NCI-H2171 (cell line): ENCODE data around the gene C1QL4.
A peak's percentile ranks its signal among the peaks of the same experiment; 100 is the strongest.

Experiments
- DNase-seq: peaks from one replicate; lab custom pipeline; 2025; lab: John Stamatoyannopoulos, UW

C1QL4 gene

GRCh38 chr12:49347311-49348193, 10.6 kb upstream of the C1QL4 start:
- peak; percentile 51 for DNase-seq

GRCh38 chr12:49346659-49347310, 9.8 kb upstream of the C1QL4 start, which contains the start of gene DNAJC22:
DNAJC22 (plus strand) TSS chr12:49346888; CDS start chr12:49348873, 1,985 bp downstream.
- DNase-seq = no peak

- no peak for DNase-seq
These were observed 9.1 kb upstream of the C1QL4 start for GRCh38 chr12:49345825-49346658.

GRCh38 chr12:49345051-49345824, 8.2 kb upstream of the C1QL4 start:
- DNase-seq = peak; percentile 29

DNA sequence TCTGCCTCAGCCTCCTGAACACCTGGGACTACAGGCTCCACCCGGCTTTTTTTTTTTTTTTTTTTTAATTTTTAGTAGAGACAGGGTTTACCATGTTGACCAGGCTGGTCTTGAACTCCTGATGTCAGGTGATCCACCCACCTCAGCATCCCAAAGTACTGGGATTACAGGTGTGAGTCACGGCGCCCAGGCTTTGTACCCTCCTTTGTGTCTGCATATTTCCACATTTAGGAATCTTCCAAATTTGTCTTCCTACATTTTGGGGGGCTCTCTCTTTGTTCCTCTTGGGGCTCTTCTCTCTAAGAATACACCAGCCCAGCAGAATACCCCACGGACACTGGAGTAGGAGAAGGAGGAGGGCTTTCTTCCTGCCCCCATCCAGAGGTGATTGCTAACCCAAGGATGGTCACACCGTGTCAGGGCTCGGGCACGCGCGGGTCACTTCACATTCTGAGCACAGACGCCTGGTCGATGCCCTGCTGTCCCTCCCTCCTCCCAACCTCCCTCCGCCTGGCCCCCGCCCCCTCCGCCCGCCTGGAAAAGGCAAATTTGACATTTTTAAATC, 7.6 kb upstream of the C1QL4 start:
- no peak for DNase-seq

DNA sequence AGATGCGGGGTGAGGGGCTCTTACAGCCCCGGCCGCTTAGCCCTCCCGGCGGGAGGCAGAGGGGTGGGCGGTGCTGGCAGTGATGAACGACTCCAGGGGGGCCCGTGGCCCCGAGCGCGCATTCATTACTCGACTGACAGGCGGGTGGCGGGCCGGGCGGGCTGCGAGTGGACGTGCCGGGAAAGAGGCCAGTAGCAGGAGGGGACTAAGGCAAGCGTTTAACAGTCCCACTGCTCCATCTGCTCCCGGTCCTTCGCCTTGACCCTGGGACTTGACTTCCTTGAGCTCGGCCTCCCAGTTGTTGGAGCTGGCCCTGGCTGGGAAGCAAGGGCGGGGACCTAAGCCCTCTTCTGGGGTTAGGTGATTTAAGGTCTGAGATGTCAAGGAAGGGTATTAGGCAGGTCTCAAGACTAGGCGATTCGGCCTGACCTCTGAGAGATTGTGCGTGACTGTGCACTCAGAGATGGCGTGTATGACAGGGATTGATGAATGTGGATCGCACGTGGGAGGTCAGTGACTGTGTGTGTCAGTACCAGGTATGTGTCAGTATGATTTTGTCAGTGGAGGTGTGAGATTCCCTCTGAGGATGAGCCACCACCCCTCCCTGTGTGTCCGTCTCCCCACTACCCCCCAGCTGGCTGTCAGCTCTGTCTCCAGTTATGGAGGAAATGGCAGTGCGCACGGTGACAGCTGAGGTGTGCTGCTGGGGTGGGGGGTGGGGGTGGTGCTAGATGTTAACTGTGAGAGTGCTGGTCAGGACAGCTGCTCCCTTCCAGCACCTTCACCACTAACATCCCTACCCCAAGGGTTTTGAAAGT, 6.1 kb upstream of the C1QL4 start:
- DNase-seq = no peak

DNA sequence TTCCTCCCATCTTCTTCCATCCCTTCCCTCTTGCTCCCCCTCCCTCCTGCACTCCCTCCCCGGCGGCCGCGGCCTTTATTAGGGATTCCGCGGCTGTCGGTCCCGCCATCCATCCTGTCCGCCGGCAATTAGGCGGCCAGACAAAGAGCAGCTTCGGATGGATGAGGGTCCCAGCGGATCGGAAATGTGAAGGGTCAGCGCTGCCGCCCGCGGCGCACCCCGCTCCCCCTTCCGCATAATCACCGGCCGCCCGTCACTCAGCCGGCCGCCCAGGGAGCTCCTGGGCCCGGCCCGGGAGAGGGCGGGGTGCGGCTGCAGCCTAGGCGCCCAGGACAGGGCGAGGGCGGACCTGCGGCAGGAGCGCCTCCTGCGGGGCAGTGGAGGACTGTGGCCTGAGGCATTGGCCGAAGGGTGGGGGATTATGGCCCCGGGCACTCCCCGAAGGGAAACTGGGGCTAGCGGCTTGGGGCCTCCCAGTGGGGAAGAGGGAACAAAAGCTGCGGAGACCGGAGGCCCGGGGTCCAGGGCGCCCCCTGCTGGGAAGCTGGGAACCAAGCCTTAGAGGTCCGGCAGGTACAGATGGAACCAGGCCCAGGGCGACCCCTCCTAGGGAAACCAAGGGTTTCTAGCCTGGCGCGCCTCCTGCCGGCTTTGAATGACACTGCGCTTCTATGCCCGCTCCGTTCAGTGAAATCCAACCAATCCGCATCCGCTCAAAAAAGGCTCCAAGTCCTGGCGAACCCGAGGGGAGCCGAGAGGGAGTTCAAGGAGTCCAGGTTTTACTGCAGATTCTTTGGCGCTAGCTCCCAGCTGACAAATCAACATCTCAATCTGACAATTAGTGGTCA, 5.3 kb upstream of the C1QL4 start:
- peak; percentile 39 for DNase-seq

- DNase-seq = no peak
These were observed 4.7 kb upstream of the C1QL4 start for GRCh38 chr12:49341777-49342065.

GRCh38 chr12:49340971-49341776, 4.2 kb upstream of the C1QL4 start:
- DNase-seq = no peak

GRCh38 chr12:49340095-49340870, 3.3 kb upstream of the C1QL4 start:
- DNase-seq = no peak

DNA sequence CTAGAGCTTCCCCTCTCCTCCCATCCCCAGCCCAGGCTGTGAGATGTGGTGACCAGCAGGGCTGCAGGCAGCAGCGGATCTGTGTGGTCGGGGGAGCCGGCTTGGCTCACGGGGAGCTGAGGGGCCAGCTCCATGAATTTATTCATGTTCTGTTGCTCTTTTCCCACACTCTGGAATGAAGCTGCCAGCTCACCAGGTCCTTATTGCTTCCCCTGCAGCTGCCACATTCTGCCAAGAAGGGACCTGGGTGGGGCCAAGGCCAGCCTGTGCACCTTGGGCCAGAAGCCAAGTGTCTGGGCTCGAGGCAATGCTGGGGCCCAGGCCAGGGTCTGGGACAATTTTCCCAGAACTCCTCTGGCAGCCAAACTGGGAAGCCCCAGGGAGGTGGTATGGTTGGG, 2.5 kb upstream of the C1QL4 start:
- no peak for DNase-seq

DNA sequence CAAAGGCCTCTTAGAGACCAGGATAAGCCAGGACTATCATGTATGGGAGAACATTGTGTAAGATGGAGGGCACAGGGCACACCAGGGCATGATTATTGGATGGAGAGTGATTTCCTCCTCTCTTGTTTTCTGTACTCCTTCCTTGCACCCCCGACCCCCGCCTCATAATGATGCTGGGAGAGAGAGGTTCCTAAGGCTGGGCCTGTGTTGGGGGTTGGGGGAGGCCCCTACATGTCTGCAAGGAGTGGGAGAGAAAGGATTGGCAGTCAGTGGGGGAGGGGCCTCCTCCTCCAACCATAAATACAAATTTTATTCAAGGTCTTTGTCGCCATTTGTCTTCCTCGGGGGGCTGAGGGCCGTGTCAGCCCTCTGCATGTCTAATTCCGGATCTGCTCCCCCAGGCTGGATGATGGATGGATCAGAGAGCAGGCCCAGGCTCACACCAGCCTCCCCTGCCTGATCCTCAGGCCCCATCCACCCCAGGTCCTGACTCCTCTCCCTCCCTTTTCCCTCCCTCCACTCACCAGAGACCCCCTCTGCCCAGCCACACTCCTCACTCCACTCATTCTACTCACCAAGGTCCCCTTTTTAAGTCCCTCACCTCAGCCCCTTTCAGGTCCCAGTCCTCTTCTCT, 2.0 kb upstream of the C1QL4 start:
- DNase-seq = no peak

GRCh38 chr12:49335955-49336644, 888 bp downstream of the C1QL4 start:
- no peak for DNase-seq

- no peak for DNase-seq
These were observed 1.7 kb downstream of the C1QL4 start for GRCh38 chr12:49335118-49335954.

- no peak for DNase-seq
These were observed 2.3 kb downstream of the C1QL4 start for GRCh38 chr12:49334681-49335080.

GRCh38 chr12:49334226-49334625, 2.8 kb downstream of the C1QL4 start:
- no peak for DNase-seq
